Stimulated activated CD4-positive, alpha-beta T cell treated with anti-CD3 and anti-CD28 coated beads, Interleukin-15, amount 100 ng/mL, for 24 hours (primary cell): ENCODE measurements around the gene HTR3A.
A peak's percentile ranks its signal among the peaks of the same experiment; 100 is the strongest.

Experiments used
- DNase-seq: peaks from one replicate; pipeline ENCODE4 v3.0.0-alpha.2; 2020

The HTR3A gene

GRCh38 chr11:114025329-114025907, 50.5 kb downstream of the HTR3A start:
- no peak for DNase-seq

GRCh38 chr11:114026355-114026754, 51.4 kb downstream of the HTR3A start:
- DNase-seq, result peak; percentile 38

GRCh38 chr11:114027391-114027790, 52.5 kb downstream of the HTR3A start:
- no peak for DNase-seq

GRCh38 chr11:114027926-114028325, 53.0 kb downstream of the HTR3A start:
- DNase-seq, result no peak

GRCh38 chr11:114031246-114031966, 56.5 kb downstream of the HTR3A start:
- DNase-seq, result no peak

- no peak for DNase-seq
Measured at GRCh38 chr11:114031967-114032320, 57.0 kb downstream of the HTR3A start.

GRCh38 chr11:114033066-114033465, 58.2 kb downstream of the HTR3A start:
- DNase-seq, result no peak

GRCh38 chr11:114033572-114033971, 58.7 kb downstream of the HTR3A start:
- DNase-seq, result no peak

GRCh38 chr11:114034956-114035355, 60.0 kb downstream of the HTR3A start:
- no peak for DNase-seq

GRCh38 chr11:114036147-114036811, 61.4 kb downstream of the HTR3A start:
- DNase-seq, result peak; percentile 69

- DNase-seq, result no peak
Measured at GRCh38 chr11:114036958-114037357, 62.0 kb downstream of the HTR3A start.

GRCh38 chr11:114039551-114039950, 64.6 kb downstream of the HTR3A start:
- no peak for DNase-seq
